ENCODE data around the gene BDH1.
"Not testable (repeated sequence)": the region's sequence is repeated elsewhere in the genome, so short reads cannot be mapped to it uniquely, and the experiment has no call there.

The BDH1 gene, protein sequence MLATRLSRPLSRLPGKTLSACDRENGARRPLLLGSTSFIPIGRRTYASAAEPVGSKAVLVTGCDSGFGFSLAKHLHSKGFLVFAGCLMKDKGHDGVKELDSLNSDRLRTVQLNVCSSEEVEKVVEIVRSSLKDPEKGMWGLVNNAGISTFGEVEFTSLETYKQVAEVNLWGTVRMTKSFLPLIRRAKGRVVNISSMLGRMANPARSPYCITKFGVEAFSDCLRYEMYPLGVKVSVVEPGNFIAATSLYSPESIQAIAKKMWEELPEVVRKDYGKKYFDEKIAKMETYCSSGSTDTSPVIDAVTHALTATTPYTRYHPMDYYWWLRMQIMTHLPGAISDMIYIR

DNA sequence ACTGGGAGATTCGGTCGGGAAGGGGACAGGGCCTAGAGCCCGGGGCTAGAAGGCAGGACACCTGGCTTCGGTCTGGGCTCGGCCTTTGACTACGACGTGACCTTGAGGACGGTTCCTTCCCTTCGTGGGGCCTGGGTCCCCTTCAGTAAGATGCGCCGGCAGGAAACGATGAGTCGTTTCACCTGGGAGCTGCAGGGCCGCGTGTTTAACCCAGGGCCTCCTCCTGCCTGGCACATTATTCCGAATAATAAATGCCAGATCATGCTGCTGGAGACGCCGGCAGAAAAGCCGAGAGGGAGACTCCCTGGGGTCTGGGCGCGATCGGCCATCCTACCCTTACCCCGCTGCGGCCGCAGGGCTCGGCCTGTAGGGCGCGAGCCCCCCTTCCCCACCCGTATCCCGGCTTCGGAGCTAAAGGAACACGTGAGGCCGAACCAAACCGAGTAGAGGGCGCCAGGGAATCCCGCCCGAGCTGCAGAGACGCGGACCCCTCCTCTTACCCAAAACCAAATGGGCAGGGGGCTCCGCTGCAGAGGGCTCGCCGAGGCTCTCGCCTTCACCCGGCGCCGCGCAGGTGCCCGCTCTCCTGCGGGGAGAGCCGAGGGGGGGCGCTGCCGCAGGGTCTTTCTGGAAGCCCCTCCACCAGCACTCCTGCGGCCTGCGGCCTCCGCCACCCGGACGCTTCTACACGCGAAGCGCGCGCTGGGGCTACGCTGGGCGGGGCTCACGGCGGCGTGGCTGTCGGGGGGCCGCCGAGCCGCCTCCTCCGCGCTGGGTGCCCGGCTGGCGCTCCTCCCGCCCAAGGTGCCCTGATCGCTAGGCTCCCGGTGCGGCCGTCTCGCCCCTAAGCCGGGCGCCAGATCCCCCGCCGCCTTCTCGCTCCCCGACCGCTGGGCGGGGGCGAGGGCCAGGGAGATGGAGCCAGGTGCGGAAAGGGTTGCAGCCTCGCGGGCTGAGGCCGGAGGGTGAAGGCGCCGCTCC is at the start of gene BDH1:
TSS of gene BDH1 (minus strand) at position 688 of the 981 bp plus-strand sequence. CDS start 9,525 bp downstream, outside the sequence.
- DNase-seq: peak; percentile 65

DNA sequence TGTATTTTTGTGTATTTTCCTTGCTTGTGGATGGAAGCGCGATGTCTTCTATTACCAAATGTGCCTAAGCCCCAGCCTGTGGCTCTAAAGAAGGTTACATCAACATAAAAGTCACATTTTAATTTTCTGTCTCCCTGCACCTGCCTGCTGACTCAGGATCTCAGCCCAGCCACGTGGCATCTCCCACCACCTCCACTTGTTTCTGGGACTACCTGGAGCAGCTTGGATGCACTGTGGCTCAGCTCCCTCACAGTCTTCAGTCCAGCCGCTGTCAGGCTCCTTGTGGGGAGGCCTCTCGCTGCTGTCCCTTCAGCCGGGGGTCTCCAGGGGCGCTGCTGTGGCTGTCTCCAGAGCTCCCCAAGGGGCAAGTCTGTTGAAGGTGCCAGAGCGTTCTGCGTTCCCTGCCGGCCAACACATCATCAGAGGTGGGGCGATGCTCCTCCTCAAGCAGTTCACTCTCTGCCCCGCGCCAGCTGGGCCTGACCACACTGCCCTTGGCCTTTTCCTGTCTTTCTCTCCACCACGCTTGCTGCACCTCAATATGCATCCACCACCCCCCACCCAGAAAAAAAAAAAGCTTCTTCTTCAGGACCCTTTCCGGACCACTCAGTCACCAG is 47.7 kb upstream of the BDH1 start:
- DNase-seq: no peak

GRCh38 chr3:197602351-197602750 is 46.6 kb upstream of the BDH1 start:
- not testable (repeated sequence) for DNase-seq

- not testable (repeated sequence) for DNase-seq
Measured at GRCh38 chr3:197601566-197601840, 45.7 kb upstream of the BDH1 start.

GRCh38 chr3:197600796-197601565 is 45.2 kb upstream of the BDH1 start:
- DNase-seq: no peak

DNA sequence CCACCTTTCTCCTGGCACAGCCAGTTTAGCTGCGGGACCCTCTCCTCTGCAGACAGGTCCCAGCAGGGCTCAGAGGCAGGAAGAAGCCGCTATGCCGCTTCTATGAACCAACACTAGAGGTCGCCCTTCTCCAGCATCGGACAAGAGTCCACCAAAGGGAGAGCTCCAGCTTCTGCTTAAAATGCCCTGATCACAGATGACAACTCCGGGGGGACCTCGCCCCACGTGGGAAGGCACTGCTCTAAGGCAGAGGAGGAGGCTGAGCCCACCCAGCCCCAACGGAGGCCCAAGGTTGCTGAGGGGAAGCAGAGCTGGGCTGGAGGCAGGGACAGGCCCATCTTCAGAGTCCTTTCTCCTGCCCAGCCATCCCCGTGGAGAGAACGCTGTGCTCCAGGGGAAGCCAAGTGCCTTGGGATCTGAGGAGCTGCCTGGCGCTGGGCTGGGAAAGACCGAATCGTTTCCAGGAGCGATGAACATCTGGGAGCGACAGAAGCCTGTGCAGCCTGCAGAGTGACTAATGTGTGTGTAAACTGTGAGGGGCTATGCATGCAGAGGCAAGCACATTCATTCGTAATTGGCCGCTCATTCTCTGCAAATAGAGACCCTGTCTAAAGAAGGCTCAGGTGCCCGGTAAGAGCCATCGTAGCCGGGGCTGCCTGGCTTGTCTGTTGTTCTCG is 43.5 kb upstream of the BDH1 start:
- no peak for DNase-seq

GRCh38 chr3:197598404-197598980 is 42.7 kb upstream of the BDH1 start:
- no peak for DNase-seq

- no peak for DNase-seq
Measured at GRCh38 chr3:197597335-197597734, 41.6 kb upstream of the BDH1 start.

DNA sequence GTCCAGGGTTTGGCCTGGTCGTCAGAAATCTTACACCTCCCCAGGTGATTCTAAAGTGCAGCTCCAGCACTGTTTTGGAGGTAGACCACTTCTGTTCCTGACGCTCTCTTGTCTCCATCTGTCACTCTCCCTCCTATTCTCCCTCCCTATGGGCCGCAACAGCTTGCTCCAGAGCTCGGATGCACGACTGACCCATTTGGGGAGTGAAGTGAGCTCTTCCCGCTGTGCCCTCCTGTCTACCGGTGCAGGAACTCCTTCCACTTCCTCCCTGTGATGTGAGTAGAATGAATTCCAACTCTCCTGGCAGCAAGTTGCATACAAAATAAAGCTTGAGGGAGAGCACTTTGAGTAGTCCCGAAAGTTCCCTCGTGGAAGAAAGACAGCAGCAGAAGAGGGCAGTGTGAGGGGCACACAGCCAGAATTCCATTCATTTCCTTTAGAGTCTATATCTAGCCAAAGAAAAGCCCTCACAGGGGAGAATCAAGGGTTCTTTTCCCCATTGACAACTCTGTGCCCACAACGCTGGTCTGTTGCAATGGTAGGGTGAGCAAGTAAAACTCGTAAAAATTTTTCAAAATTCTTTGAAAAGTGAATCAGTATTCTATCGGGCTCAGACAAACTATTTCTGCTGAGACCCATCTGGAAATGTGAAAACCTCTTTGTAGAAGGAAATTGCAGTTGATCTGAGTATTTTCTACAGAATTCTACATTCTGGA is 39.9 kb upstream of the BDH1 start:
- DNase-seq: no peak

DNA sequence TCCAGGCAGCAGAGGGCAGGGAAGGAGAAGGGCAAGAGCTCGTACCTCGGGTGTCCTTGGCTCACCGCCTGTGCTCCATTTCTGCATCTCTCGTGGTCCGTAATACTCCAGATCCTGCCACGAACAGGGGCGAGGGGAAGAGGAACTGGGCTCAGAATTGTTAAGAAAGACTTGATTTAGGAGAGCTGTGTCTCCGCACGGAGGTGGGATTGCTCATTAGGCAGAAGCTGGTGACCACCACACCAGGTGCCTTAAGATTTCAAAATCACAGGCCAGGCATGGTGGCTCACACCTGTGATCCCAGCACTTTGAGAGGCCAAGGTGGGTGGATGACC is 37.2 kb upstream of the BDH1 start:
- DNase-seq: no peak

- no peak for DNase-seq
Measured at GRCh38 chr3:197592361-197593045, 36.7 kb upstream of the BDH1 start.

- DNase-seq: no peak
Measured at GRCh38 chr3:197591816-197592215, 36.0 kb upstream of the BDH1 start.

DNA sequence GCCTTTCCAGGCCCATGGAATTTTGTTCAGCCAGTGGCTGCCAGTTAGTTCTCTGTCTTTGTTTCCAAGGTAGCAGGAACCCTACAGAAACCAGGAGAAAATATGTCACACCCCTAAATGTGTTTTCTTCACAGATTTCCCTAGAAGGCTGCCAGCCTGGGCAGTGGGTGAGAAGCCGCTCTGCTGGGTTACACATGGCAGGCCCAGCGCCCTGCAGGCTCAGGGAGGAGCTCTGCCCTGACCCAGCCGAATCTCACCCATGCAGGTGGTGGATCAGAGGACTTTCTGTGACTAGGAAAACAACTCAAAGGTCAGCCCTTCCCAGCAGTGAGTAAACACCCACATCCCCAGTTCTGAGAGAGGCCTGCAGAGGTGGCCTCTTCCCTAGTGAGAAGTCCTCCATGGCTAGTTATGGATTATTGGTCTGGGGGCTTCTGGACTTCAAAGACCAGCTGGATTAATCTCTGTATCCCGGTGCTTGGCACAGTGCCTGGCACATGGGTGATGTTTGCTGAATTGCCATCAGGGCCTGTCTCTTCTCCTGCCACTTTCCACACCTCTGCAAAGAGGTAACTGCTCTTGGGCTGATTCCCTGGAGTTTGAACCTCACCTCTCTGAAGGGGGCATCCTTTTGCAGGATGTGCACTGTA is 34.7 kb upstream of the BDH1 start:
- DNase-seq: peak; percentile 37

DNA sequence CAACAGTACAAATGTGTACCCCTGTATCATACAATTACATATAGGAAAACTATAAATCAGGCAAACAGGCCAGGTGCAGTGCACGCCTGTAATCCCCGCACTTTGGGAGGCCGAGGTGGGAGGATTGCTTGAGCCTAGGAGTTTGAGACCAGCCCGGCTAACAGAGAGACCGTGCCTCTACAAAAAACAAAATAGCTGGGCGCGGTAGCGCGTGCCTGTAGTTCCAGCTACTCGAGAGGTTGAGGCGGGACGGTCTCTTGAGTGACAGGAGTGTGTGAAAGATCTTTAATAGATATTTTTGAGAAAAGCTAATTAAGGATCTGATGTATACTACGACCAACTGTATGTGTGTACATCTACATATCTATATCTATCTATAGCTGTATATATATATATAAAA is 33.8 kb upstream of the BDH1 start:
- no peak for DNase-seq

GRCh38 chr3:197586768-197587167 is 31.0 kb upstream of the BDH1 start:
- not testable (repeated sequence) for DNase-seq

DNA sequence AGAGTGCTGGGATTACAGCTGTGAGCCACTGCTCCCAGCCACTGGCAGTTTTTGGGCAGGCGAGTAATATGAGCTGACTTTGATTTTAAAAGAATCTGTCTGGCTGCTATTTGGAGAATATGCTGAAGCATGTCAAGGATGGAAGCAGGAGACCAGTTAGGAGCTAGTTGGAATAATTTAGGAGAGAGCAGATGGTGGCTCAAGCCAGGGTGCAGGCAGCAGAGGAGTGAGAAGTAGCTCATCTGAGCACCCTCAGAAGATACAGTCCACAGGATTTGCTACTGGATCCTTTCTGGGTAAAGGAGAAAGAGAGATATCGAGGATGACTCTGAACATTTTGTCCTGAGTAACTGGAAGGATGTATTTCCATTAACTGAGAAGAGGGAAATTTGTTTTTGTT is 30.4 kb upstream of the BDH1 start:
- no peak for DNase-seq

- no peak for DNase-seq
Measured at GRCh38 chr3:197584733-197585132, 29.0 kb upstream of the BDH1 start.

- DNase-seq: no peak
Measured at GRCh38 chr3:197583371-197583770, 27.6 kb upstream of the BDH1 start.

- DNase-seq: no peak
Measured at GRCh38 chr3:197580253-197580691, 24.5 kb upstream of the BDH1 start.

DNA sequence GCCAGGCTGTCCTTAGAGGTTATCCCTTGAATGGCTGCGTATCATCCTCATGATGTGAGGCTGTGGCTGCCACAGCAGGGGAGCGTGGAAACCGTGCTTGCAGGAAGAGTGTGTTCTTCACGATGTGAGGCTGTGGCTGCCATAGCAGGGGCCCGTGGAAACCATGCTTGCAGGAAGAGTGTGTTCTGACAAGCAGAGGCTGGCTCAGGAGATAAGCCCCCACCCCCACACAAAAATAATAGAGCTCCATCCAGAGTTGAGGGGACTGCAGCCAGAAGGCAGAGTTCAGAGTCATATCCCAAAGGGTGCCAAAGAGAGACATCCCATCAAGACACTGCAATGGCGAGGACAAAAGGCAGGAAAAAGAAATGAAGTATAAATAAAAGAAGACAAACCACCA is 22.6 kb upstream of the BDH1 start:
- no peak for DNase-seq

Data from NCI-H510A (cell line).